SK-N-SH treated with all-trans-retinoic acid at 6 μM for 48 hours (cell line): ENCODE results near the gene HYPK.
"Not testable (repeated sequence)": the region's sequence is repeated elsewhere in the genome, so short reads cannot be mapped to it uniquely, and the experiment has no call there.

Experiments
- ARNTL ChIP-seq: fragments of 450-650 bp; formaldehyde crosslinking; IDR thresholded peaks from 2 replicates; pipeline ENCODE4 v1.5.0; 2020; ENCODE audit warnings: low read depth, mild to moderate bottlenecking, moderate library complexity, borderline replicate concordance
- BACH2 ChIP-seq: fragments of 250-450 bp; sonication (Bioruptor Pico); IDR thresholded peaks from 2 replicates; pipeline ENCODE4 v1.9.0; 2021; ENCODE audit warnings: mild to moderate bottlenecking, borderline replicate concordance
- ISL1 ChIP-seq: fragments of 250-450 bp; sonication (Bioruptor Pico); IDR thresholded peaks from 2 replicates; pipeline ENCODE4 v2.1.2; 2022; ENCODE audit warnings: mild to moderate bottlenecking, moderate library complexity
- OSR1 ChIP-seq: fragments of 250-450 bp; sonication (Bioruptor Pico); IDR thresholded peaks from 2 replicates; pipeline ENCODE4 v1.8.0; 2022; ENCODE audit warnings: moderate library complexity, mild to moderate bottlenecking, inconsistent platforms
- PPARA ChIP-seq: fragments of 250-450 bp; sonication (Bioruptor Pico); IDR thresholded peaks from 2 replicates; pipeline ENCODE4 v1.5.0; 2020; ENCODE audit warnings: mild to moderate bottlenecking, borderline replicate concordance
- TOX ChIP-seq: fragments of 250-450 bp; sonication (Bioruptor Pico); IDR thresholded peaks from 2 replicates; pipeline ENCODE4 v1.8.0; 2021; ENCODE audit warnings: mild to moderate bottlenecking, moderate library complexity, borderline replicate concordance
- ZC3H10 ChIP-seq: fragments of 250-450 bp; sonication (Bioruptor Pico); IDR thresholded peaks from 2 replicates; pipeline ENCODE4 v1.5.1; 2021; ENCODE audit warnings: mild to moderate bottlenecking, moderate library complexity
- ZFP30 ChIP-seq: fragments of 450-650 bp; formaldehyde crosslinking; IDR thresholded peaks from 2 replicates; pipeline ENCODE4 v1.5.0; 2022; ENCODE audit warnings: mild to moderate bottlenecking, moderate library complexity
- ZNF565 ChIP-seq: fragments of 450-650 bp; formaldehyde crosslinking; conservative IDR thresholded peaks from 2 replicates; pipeline ENCODE4 v1.5.0; 2020; ENCODE audit warnings: low read depth, mild to moderate bottlenecking, moderate library complexity
- TF ChIP-seq, protein P1 (sequence below): fragments of 250-450 bp; sonication (Bioruptor Pico); IDR thresholded peaks from 2 replicates; pipeline ENCODE4 v1.8.0; 2021; ENCODE audit warnings: low read depth, mild to moderate bottlenecking, moderate library complexity, borderline replicate concordance
- TF ChIP-seq, protein P2 (sequence below): fragments of 250-450 bp; sonication (Bioruptor Pico); IDR thresholded peaks from 2 replicates; pipeline ENCODE4 v1.8.0; 2020; ENCODE audit warnings: mild to moderate bottlenecking, moderate library complexity, borderline replicate concordance

DNA sequence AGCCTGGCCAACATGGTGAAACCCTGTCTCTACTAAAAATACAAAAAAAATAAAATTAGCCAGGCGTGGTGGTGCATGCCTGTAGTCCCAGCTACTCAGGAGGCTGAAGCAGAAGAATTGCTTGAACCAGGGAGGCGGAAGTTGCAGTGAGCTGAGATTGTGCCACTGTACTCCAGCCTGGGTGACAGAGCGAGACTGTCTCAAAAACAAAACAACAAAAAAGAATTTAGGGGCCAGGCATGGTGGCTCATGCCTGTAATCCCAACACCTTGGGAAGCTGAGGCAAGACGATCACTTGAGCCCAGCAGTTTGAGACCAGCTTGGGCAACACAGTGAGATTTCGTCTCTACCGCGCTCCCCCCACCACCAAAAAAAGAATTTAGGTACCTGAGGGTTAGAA is 2.3 kb downstream of the HYPK start:
- TF ChIP-seq ISL1 (CRISPR knock-in tag); ZC3H10; ARNTL; ZFP30 (CRISPR knock-in tag); OSR1 (CRISPR knock-in tag); PPARA; ZNF565 (CRISPR knock-in tag); BACH2; TOX (CRISPR knock-in tag): not testable (repeated sequence)
- TF ChIP-seq, protein P1, sequence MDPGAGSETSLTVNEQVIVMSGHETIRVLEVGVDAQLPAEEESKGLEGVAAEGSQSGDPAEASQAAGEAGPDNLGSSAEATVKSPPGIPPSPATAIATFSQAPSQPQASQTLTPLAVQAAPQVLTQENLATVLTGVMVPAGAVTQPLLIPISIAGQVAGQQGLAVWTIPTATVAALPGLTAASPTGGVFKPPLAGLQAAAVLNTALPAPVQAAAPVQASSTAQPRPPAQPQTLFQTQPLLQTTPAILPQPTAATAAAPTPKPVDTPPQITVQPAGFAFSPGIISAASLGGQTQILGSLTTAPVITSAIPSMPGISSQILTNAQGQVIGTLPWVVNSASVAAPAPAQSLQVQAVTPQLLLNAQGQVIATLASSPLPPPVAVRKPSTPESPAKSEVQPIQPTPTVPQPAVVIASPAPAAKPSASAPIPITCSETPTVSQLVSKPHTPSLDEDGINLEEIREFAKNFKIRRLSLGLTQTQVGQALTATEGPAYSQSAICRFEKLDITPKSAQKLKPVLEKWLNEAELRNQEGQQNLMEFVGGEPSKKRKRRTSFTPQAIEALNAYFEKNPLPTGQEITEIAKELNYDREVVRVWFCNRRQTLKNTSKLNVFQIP = not testable (repeated sequence)
- TF ChIP-seq, protein P2, sequence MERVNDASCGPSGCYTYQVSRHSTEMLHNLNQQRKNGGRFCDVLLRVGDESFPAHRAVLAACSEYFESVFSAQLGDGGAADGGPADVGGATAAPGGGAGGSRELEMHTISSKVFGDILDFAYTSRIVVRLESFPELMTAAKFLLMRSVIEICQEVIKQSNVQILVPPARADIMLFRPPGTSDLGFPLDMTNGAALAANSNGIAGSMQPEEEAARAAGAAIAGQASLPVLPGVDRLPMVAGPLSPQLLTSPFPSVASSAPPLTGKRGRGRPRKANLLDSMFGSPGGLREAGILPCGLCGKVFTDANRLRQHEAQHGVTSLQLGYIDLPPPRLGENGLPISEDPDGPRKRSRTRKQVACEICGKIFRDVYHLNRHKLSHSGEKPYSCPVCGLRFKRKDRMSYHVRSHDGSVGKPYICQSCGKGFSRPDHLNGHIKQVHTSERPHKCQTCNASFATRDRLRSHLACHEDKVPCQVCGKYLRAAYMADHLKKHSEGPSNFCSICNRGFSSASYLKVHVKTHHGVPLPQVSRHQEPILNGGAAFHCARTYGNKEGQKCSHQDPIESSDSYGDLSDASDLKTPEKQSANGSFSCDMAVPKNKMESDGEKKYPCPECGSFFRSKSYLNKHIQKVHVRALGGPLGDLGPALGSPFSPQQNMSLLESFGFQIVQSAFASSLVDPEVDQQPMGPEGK = not testable (repeated sequence)
